SIG-M5 treated with dmso at 0.1 percent for 504 hours (cell line): Measurements from ENCODE around the gene XKR7.
A peak's percentile ranks its signal among the peaks of the same experiment; 100 is the strongest.
"Not testable (repeated sequence)": the region's sequence is repeated elsewhere in the genome, so short reads cannot be mapped to it uniquely, and the experiment has no call there.

ENCODE experiments used
- DNase-seq: peaks from one replicate; lab custom pipeline; 2025; ENCODE audit not compliant: unreplicated experiment; lab: John Stamatoyannopoulos, UW

Gene XKR7

DNA sequence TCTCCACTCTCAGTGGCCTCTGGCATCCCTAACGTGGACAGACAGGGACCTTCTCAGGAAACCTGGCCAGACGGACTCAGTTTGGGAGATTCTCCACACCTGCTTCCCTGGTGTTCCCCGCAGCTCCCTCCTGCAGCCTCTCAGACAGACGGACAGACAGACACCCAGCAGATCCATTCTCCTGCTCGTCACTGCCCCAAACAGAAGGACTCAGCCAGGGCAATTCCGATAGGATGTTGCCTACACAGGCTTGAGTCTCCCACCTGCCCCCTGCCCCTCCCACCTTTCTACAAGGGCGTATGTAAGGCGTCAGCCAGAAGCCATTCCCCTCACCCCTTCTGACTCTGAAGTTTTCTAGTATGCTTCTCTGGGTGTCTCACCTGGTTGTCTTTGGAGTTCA, 42.7 kb downstream of the XKR7 start:
- DNase-seq: no peak

GRCh38 chr20:32012159-32012688, 44.3 kb downstream of the XKR7 start:
- DNase-seq: no peak

GRCh38 chr20:32013326-32013725, 45.4 kb downstream of the XKR7 start:
- no peak for DNase-seq

DNA sequence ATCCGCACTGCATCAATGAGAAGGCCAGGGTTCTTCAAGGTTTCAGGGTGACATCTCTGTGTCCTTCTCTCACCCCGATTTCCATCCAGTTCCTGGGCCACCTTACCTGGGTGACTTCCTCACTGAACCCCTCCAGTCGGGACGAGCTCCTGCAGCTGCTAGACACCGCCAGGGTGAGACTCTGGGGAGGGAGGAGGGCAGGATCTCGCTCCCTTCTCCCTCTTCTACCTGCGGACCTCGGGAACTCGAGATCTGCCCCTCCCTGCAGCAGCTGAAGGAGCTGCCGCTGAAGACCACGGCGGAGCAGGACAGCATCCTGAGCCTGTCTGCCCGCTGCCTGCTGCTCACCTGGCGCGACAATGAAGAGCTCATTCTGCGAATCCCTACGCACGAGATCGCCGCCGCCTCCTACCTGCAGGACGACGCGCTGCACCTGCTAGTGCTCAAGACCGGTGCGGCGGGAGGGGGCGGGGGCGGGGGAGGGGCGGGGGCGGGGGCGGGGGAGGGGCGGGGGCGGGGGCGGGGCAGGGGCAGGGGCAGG, 49.8 kb downstream of the XKR7 start:
- DNase-seq: peak; percentile 24

DNA sequence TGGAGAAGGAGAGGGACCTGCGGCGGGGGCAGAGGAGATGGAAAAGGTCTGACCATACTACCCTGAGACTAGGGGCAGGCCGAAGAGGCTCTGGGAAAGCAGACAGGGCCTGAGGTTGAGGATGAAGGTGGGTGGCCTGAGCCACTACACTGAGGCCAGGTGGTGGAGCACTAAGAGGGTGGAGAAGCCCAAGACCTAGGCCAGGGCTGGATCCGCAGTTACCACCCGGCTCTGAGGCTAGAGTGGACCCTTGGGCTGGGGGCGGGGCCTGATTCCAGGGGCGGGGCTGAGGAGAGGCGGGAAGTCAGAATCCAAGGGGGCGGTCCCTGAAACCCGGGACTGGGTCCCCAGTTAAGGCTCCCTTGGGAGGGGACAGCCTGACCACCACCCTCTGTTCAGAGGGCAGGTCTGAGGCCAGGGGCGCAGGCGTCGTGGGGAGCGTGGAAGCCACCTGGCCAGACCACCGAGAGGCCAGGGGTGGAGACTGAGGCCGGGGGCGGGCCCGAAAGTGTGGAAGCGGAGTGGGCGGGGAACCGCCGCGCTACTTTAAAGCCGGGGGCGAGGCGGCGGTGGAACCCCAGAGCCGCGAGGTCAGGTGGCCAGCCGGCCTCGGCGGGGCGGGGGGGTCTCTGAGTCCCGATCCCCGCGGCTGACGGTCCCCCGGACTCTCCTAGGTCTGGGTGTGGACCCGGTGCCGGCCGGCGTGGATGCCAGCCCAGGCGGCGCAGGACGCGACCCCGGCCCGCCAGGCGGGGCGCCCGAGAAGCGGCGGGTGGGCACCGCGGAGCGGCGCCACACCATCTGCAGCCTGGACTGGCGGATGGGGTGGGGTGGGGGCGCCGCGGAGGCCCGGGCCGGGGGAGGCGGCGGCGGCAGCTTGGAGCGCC, 50.6 kb downstream of the XKR7 start:
- DNase-seq: peak; percentile 39

- DNase-seq: no peak
These were observed 51.2 kb downstream of the XKR7 start for GRCh38 chr20:32019156-32019510.

DNA sequence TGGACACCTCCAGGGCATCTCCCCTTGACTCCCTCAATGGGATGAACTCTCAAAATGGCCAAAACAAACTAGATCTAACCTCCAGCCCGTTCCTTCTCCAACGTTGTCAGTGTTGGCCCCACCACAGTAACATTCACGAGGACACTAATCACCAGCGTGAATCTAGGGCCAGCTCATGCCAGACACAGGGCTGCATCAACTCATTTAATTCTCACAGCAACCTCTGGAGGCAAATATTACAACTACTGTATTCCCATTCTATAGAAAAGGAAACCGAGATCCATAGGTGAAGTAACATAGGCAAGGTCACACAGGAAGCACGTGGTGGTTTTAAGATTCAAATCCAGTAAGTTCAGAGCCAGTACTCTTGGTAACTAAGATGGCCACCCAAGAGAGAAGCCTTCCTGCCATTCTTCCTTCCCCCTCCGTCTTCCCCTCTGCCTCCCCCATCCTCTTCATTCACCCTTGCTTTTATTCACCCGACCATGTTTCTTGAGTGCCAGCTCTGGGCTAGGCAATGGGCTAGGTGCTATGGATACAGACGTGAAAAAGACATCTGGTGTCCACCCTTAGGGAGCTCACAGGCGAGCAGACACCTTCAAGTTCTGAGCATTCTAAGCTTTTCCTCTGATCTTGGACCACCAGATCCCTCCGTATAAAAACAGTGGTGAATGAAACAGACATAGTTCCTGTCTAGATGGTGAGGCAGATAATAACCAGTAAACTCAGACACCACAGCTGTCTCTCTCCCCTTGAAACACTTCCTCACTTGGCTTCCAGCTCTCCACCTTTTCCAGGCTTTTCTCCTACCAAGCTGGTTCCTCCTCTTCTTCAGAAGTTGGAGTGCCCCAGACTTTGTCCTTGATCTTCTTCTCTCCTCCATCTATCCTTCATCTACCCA, 51.9 kb downstream of the XKR7 start:
- DNase-seq: no peak

- no peak for DNase-seq
These were observed 53.1 kb downstream of the XKR7 start for GRCh38 chr20:32021091-32021490.

DNA sequence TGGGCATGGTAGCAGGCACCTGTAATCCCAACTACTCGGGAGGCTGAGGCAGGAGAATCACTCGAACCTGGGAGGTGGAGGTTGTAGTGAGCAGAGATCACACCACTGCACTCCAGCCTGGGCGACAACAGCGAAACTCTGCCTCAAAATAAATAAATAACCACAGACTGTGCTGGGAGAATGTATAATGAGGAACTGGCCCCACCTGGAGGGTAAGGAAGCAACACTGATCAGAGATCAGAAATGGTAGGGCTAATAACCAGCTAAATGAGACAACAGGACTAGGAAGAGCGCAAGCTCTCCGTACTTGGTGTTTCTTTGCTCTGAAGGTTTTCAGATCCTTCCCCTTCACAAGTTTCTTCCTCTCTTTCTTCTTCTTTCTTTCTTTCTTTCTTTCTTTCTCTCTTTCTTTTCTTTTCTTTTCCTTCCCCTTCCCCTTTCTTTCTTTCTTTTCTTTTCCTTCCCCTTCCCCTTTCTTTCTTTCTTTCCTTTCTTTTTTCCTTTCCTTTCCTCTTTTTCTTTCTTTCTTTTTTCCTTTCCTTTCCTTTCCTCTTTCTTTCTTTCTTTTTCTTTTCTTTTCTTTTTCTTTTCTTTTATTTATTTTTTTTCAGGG, 56.8 kb downstream of the XKR7 start:
- no peak for DNase-seq

DNA sequence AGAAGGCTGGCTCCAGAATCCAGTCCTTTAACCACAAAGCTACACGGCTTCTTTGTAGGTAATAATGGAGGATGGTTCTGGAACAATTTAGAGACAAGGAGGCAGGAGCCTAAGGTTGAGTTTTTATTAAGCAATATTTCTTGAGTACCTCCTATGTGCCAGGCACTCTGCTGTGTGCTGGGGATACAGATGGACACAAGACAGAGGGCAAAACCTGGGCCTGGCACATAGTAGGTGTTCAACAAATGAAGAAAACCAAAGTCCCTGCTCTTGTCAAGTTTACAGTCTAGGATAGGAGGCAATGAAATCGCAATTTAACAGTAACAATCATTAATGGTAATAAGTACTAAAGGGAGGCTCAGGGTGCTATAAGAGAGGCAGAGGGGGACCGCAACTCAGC, 59.7 kb downstream of the XKR7 start:
- DNase-seq: no peak

DNA sequence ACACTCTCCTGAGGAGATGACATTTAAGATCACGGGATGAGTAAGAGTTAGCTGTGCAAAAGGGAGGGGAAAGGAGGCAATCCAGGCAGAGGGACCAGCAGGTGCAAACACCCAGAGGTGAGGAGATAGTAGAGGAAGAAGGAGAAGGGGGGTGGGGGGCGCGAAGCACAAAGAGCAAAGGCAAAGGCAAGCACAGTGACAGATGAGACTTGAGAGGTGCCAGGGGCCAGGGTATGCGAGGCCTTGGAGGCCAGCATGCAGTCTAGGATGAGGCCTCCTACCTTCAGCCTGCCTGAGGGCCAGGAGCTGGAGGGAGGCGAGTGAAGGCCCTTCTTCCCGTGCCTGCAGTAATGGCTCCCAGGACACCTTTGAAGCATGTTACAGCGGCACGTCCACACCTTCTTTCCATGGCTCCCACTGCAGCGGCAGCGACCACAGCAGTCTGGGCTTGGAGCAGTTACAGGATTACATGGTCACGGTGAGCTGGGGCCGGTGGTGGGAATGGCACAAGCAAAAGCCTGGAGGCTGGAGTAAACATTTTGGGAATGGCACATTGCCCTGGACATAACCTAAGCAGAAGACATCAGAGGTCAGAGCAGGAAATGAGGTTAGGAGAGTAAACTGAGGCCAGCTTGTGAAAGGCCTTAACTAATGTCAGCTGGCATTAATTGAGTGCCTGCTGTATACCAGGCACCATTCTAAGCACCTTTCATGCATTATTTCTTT, 60.9 kb downstream of the XKR7 start:
- DNase-seq: no peak

DNA sequence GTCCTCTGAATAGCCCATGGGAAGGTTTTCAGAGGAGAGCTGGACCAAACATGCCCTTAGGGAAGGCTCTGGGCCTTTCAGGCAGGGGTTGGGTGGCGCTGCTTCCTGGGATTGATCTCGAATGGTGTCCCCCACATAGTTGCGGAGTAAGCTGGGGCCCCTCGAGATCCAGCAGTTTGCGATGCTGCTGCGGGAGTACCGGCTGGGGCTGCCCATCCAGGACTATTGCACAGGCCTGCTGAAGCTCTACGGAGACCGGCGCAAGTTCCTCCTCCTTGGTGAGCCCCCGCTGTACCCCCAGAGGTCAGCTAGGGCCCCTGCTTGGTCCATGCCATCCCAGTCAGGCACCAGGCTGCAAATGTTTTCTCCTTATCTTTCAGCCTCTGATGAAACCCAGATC, 61.6 kb downstream of the XKR7 start:
- no peak for DNase-seq

- peak; percentile 71 for DNase-seq
These were observed 63.3 kb downstream of the XKR7 start for GRCh38 chr20:32031007-32031958.

DNA sequence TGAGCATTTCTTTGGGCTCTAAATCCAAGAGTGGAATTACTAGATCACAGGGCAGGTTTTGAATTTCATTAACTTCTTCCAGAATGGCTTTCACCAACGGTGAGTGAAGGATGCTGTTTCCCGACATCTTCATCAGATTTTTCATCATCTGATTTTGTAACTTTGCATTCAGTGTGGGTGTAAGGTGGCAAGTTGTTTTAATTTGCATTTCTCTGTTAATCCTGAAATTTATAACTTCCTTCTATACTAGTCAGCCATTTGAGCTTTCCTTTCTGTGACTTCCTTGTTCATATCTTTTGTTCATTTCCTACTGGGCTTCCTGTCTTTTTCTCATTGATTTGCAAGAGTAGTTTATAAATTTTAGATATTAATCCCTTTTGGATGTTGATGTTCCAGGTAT, 65.4 kb downstream of the XKR7 start:
- DNase-seq: no peak

DNA sequence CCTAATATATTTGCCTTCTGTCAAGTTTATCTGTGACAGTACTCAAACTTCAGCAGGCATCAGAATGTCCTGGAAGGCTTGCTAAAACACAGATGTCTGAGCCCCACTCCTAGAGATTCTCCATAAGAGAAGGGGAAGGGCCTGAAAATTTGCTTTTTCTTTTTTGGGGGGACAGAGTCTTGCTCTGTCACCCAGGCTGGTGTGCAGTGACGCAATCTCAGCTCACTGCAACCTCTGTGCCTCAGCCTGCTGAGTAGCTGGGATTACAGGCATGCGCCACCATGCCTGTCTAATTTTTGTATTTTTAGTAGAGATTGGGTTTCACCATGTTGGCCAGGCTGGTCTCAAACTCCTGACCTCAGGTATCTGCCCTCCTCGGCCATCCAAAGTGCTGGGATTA, 65.8 kb downstream of the XKR7 start:
- not testable (repeated sequence) for DNase-seq

DNA sequence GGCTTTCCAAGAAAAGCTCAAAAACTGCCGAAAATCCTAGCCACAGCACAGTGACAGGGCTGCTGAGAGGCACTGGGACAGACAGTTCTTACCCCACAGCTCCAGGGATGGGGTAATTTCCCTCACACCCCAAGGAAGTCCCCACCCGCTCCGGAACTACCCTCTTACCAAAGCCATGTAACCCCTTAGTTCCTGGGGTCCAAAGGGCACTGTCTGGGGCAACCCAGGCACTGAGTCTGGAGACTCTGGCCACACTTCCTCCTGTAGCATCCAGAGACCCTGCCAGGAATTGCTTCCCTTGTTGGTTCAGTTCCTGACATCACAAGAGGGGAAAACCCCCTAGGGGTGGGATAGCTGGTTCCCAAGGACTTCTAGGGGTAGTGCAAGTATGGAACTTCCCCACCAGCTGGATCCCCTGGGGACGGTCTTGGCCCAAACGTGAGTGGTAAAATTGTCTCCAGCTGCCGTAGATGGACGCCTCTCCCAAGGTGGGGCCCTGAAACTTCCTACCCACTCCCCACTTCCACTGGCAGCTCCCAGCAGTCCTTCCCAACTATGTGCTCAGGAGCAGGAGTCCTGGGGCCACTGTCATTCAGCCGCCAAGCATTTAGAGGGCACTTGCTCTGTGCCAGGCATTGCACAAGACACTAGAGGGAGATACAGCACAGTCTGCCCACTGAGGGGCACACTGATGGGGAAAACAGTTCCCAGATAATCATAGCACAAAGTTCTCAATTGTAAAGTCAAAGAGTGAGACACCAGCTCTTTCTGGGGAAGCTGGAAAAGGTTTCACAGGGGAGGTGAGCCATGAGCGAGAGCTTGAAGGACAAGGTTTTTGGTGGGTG, 66.9 kb downstream of the XKR7 start:
- DNase-seq: peak; percentile 48

DNA sequence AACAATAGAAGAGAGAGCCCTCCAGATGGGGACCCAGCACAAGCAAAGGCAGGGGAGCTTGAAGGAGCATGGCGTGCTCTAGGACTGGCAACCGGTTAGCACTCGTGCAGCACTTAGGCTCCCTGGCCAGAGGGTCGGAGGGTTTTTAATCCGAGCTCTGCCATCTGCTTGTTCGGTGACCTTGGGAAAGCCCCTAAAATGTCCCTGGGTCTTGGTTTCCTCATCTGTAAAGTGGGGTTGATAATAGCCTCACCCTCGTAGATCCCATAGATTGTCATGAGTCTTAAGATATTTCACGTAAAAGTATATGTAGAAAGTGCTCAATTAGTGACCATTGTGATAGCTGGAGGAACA, 67.5 kb downstream of the XKR7 start:
- no peak for DNase-seq

GRCh38 chr20:32036252-32036651, 68.3 kb downstream of the XKR7 start:
- no peak for DNase-seq
